AG04450 (cell line): Measurements from ENCODE around the gene FOXS1. TPM values are rescaled to one million over a fixed set of nuclear protein-coding genes. Genes with fewer than 3 reads are reported as not detected.

Source experiments
- CTCF ChIA-PET: fragments of 300-600, 350-600 bp; formaldehyde crosslinking; extraction: SDS; loops from one replicate; lab custom pipeline; 2022; ENCODE audit warnings: antibody characterized with exemption, inconsistent platforms; lab: Charles Lee
- POLR2A ChIA-PET: fragments of 350-600 bp; formaldehyde crosslinking; extraction: SDS; loops from one replicate; lab custom pipeline; 2021; ENCODE audit warnings: antibody characterized with exemption, inconsistent platforms; lab: Yijun Ruan, JAX
- DNase-seq: peaks from one replicate; pipeline ENCODE4 v3.0.0-alpha.2; 2011; ENCODE audit warnings: low read depth, low spot score
- H3K27ac ChIP-seq: one replicate; pipeline ENCODE4 v1.5.1; 2012; ENCODE audit warnings: low read depth, low read length, control low read depth
- H3K27me3 ChIP-seq: one replicate; pipeline ENCODE4 v1.6.0; 2012; ENCODE audit warnings: low read length; ENCODE audit not compliant: control insufficient read depth, insufficient read depth
- H3K4me3 ChIP-seq: 2 replicates; pipeline ENCODE4 v1.5.1; 2011; ENCODE audit warnings: mild to moderate bottlenecking, low read depth, low read length, control low read depth
- H3K9me3 ChIP-seq: 2 replicates; pipeline ENCODE4 v1.5.1; 2012; ENCODE audit warnings: low read length; ENCODE audit not compliant: control insufficient read depth, insufficient read depth
- polyA plus RNA-seq: library from polyadenylated mRNA; depleted of rRNA; stranded (reverse); fragments of >200 nt; gene quantifications from 2 replicates; pipeline ENCODE4 v1.2.3, GENCODE V29; 2011
- TF ChIP-seq, protein P1 (sequence below): IDR thresholded peaks from 2 replicates; pipeline ENCODE4 v1.5.1; 2011; ENCODE audit warnings: low read depth, low read length, control low read depth, inconsistent platforms

Gene FOXS1
- polyA plus RNA-seq, 1 experiment = not detected

DNA sequence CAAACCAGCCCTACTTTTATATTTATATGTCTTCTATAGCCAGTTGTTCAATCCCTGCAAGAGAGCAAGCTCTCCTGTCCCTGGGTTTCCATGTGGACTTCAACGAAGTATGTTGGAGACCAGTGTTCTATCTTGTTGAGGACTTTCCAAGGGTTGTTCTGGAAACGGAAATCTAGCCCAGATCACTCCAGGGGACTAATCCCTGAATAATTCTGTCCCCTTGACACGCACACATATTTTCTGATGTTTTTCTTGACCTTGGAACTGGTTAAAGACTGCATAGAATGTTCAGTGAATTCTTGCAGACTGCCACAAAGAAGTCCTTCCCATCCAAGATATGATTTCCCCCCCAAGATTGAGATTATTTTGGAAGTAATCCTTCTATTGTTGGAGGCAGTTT, 35.7 kb downstream of the FOXS1 start:
- TF ChIP-seq, protein P1, sequence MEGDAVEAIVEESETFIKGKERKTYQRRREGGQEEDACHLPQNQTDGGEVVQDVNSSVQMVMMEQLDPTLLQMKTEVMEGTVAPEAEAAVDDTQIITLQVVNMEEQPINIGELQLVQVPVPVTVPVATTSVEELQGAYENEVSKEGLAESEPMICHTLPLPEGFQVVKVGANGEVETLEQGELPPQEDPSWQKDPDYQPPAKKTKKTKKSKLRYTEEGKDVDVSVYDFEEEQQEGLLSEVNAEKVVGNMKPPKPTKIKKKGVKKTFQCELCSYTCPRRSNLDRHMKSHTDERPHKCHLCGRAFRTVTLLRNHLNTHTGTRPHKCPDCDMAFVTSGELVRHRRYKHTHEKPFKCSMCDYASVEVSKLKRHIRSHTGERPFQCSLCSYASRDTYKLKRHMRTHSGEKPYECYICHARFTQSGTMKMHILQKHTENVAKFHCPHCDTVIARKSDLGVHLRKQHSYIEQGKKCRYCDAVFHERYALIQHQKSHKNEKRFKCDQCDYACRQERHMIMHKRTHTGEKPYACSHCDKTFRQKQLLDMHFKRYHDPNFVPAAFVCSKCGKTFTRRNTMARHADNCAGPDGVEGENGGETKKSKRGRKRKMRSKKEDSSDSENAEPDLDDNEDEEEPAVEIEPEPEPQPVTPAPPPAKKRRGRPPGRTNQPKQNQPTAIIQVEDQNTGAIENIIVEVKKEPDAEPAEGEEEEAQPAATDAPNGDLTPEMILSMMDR = no peak
- H3K9me3 ChIP-seq = no peaks in the 10 kb centered on the region
- H3K27ac ChIP-seq = no peak overlapping the region
- CTCF ChIA-PET = interaction anchor here (1.2 to 1.8 kb wide), 3 partner anchors 13 to 197 kb away, joined by 3 to 6 read pairs (median 6); no protein-coding TSS in a partner anchor
- no peak overlapping the region for H3K4me3 ChIP-seq
- POLR2A ChIA-PET = no interaction called here
- DNase-seq = no peak
- no peaks in the 10 kb centered on the region for H3K27me3 ChIP-seq

DNA sequence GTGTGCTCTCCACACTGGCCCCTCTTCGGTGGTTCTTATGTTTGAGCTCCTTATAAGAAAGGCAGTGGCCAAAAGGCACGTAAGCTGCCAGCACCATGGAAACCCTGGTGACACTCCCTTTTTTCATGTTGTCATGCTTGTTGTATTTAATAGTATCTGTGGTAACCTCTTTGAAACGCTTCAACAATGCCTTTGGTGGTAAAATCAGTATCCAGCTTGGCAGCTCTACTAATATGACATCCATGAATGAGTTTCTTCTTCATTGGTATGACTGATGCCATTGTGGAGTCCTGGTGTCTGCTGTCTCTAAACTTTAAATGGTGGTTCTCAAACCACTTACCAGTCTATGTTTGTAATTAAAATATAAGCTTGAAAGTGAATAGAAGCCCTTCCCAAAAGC, 36.9 kb downstream of the FOXS1 start:
- ChIA-PET POLR2A (no interaction called here), CTCF (interaction anchor here (1.2 to 1.8 kb wide), 5 partner anchors 15 to 195 kb away, joined by 3 to 6 read pairs (median 6); no protein-coding TSS in a partner anchor)
- Histone ChIP-seq H3K27me3 (no peaks in the 10 kb centered on the region), H3K9me3 (no peaks in the 10 kb centered on the region), H3K27ac (no peak overlapping the region), H3K4me3 (no peak overlapping the region)
- no peak for DNase-seq
- TF ChIP-seq, protein P1 = no peak

DNA sequence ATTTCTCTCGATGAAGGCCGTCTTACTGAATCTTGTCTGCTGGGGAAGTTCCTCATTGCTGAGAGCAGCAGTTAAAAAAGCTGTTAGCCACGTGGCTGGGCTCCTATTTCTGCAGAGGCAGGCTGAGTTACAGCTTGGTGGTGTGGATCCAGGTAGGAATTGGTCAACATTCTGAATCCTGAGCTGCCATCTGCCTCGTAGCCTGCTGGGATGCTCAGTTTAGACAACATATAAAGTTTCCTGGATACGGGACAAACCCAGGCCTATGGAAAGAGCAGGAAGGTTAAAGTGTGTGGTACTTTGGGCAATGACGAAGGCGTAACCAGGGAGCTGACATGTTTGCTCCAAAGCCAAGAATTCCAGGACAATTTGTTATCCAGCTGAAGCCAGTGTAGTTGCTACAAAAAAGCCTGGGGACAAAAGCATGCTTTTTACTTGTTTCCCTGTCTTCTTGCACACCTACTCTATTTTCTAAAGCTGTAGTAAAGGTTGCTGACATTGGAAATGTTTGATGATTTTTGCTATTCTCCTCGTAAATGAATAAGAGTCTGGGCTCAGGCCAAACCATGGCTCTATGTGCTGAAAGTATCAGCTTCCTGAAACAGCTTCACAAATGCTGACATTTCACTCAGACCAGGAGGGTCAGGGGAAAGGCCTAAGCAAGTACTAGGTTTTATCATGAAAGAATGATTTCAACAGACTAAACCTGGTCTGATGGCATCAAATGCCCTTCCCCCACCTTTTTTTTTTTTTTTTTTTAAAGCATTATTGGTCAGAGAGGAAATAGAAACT, 38.6 kb downstream of the FOXS1 start:
- no peaks in the 10 kb centered on the region for H3K9me3 ChIP-seq
- ChIA-PET POLR2A (no interaction called here), CTCF (interaction anchor here (0.5 to 1.2 kb wide), 2 partner anchors 16 to 148 kb away, joined by 3 read pairs; no protein-coding TSS in a partner anchor)
- H3K27ac ChIP-seq = no peak overlapping the region
- TF ChIP-seq, protein P1 = no peak
- DNase-seq = no peak
- H3K27me3 ChIP-seq = no peaks in the 10 kb centered on the region
- no peak overlapping the region for H3K4me3 ChIP-seq

DNA sequence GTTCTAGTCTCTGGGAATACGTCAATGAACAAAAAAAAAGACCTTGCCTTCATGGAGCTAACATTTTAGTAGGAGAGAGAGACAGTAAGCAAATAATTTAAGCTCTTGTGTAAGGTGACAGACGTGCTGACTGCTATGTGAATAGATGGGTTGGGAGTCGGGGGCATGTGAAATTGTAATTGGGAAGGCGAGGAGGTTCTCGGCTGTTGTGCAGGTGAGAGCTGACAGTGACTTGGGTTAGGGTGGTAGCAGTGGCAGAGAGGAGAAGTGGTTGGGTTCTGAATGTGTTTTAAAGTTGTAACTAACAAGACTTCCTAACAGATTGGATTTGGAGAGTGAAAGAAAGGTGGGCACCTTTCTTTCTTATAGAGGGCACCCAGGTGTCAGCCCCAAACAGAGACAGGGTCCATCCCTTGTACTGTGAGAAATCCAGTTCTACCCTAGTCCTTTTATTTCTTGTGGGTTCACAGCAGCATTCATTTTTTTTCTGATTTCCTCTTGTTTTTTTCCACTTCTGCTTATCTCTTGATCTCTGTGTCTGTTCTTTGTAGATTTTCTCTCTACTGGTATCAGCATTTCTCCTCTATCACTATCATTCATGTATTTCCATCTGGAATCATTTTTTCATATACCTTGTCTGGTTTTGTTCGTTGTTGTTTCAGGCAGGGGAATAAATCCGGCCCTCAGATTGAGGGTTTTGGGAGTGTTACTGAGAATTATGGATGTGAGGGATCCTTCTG, 41.7 kb downstream of the FOXS1 start:
- H3K9me3 ChIP-seq = no peaks in the 10 kb centered on the region
- ChIA-PET POLR2A (no interaction called here), CTCF (no interaction called here)
- TF ChIP-seq, protein P1 = no peak
- DNase-seq = no peak
- no peaks in the 10 kb centered on the region for H3K27me3 ChIP-seq
- H3K4me3 ChIP-seq = no peak overlapping the region
- no peak overlapping the region for H3K27ac ChIP-seq

DNA sequence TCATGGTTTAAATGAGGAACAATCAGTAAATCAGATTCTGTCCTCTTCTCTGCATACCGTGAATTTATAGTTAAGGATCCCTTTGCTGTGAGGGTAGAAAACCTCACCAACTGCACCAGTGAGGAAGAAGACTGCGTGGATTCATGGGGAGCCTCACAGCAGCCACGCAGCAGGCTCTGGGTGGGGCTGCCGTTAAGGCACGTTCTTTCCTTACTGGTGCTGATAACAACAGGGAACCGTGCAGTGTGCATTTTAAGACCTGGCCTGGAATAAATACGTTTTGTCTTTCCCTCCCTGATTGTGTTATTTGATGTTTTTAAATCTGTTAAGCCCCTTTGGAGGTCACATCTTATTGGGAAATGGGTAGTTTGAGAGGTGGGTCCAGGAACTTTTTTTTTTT, 43.9 kb downstream of the FOXS1 start:
- POLR2A ChIA-PET = no interaction called here

More for the DNA sequence above, 43.9 kb downstream of the FOXS1 start:
- DNase-seq = no peak
- CTCF ChIA-PET = no interaction called here
- Histone ChIP-seq H3K9me3 (no peaks in the 10 kb centered on the region), H3K27me3 (no peaks in the 10 kb centered on the region), H3K4me3 (no peak overlapping the region), H3K27ac (no peak overlapping the region)
- TF ChIP-seq, protein P1 = no peak
